Activated T-cell treated with anti-CD3 and anti-CD28 coated beads, Interleukin-2, amount 50 U/mL, for 72 hours (primary cell): ENCODE data around the gene GLIPR1L1. TPM values are rescaled to one million over a fixed set of nuclear protein-coding genes. Genes with fewer than 3 reads are reported as not detected.
A peak's percentile ranks its signal among the peaks of the same experiment; 100 is the strongest.

Source experiments
- ATAC-seq, 2 donors: fragments of 150-1000 bp; cut with Tn5 transposase; replicated peaks in 1 of 2; 2 replicates each; pipeline ENCODE4 v1.10.0; 2021; ENCODE audit warnings: moderate library complexity in 2 of 2, mild to moderate bottlenecking in 1 of 2
- DNase-seq, 2 donors: peaks; one replicate each; pipeline ENCODE4 v3.0.0; 2021 to 2022; ENCODE audit warnings: mixed read lengths in 1 of 2
- H3K27ac Mint-ChIP-seq: one replicate; pipeline ENCODE4 v1.8.0; 2022; ENCODE audit warnings: mild to moderate bottlenecking, moderate library complexity, mixed read lengths
- H3K27me3 Mint-ChIP-seq: one replicate; pipeline ENCODE4 v1.8.0; 2022; ENCODE audit warnings: low read depth, mixed read lengths
- H3K36me3 Mint-ChIP-seq, 2 donors: one replicate each; pipeline ENCODE4 v1.8.0; 2022; ENCODE audit warnings: mixed read lengths in 2 of 2, mild to moderate bottlenecking in 1 of 2; ENCODE audit not compliant: insufficient read depth in 2 of 2
- H3K4me1 Mint-ChIP-seq: one replicate; pipeline ENCODE4 v1.8.0; 2022; ENCODE audit warnings: low read depth, mixed read lengths
- H3K4me3 Mint-ChIP-seq, 2 donors: one replicate each; pipeline ENCODE4 v1.8.0; 2022; ENCODE audit warnings: mild to moderate bottlenecking in 2 of 2, mixed read lengths in 2 of 2, moderate library complexity in 2 of 2
- H3K9me3 Mint-ChIP-seq, 2 donors: one replicate each; pipeline ENCODE4 v1.8.0; 2022; ENCODE audit warnings: mixed read lengths in 2 of 2
- total RNA-seq, 2 donors: library from RNA; stranded (reverse); gene quantifications; one replicate each; pipeline ENCODE4 v1.2.3, GENCODE V29; 2022

Gene GLIPR1L1
- not detected for total RNA-seq

DNA sequence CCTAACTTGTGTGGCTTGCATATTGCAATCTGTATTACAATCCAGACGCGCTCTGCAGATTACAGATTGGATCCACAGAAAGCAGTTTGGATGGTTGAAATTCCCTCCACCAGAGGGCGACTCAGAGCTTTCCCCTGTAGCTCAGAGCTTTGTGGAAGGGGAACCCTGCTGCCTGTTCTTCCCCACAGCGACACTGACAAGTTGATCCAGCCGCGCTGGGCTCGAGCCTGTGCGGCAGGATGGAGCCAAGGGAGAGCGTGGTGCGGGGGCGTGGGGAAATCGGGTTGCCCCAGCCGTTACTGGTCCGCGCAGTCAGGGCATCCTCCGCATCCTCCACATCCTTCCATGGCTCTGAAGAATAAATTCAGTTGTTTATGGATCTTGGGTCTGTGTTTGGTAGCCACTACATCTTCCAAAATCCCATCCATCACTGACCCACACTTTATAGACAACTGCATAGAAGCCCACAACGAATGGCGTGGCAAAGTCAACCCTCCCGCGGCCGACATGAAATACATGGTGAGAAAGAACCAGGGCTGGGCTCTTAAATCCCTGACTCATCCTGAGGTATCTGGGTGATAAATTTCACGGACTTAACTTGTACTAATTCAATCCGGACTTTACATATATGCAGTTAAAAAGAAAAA lies at the start of gene GLIPR1L1:
TSS of gene GLIPR1L1 (plus strand) at position 287 of the 647 bp plus-strand sequence. CDS start at position 346, 59 bp downstream.
- Mint-ChIP-seq H3K27me3 (peaks cover 53% of the 10 kb centered on the region), H3K27ac (no peak within 1 kb of the TSS), H3K4me1 (peaks cover 34% of the 10 kb centered on the region), H3K4me3 (peak within 1 kb of the TSS; percentile 83 to 94), H3K36me3 (no peaks in the 10 kb centered on the region), H3K9me3 (no peaks in the 10 kb centered on the region)
- peak; percentile 81 to 84 for ATAC-seq
- peak; percentile 83 to 84 for DNase-seq

GRCh38 chr12:75288860-75289259 lies 45.6 kb upstream of the GLIPR1L1 start:
- Mint-ChIP-seq H3K4me3 (no peak overlapping the region), H3K27ac (no peak overlapping the region), H3K36me3 (no peaks in the 10 kb centered on the region), H3K27me3 (no peaks in the 10 kb centered on the region), H3K9me3 (no peaks in the 10 kb centered on the region), H3K4me1 (no peaks in the 10 kb centered on the region)
- ATAC-seq (no peak), DNase-seq (no peak)

- no peaks in the 10 kb centered on the region for H3K36me3 Mint-ChIP-seq
- ATAC-seq (no peak), DNase-seq (no peak)
- no peaks in the 10 kb centered on the region for H3K9me3 Mint-ChIP-seq
- H3K4me3 Mint-ChIP-seq = no peak overlapping the region
- no peaks in the 10 kb centered on the region for H3K4me1 Mint-ChIP-seq
- H3K27ac Mint-ChIP-seq = no peak overlapping the region
- no peaks in the 10 kb centered on the region for H3K27me3 Mint-ChIP-seq
Observed at GRCh38 chr12:75289753-75290152, 44.7 kb upstream of the GLIPR1L1 start.

GRCh38 chr12:75291014-75291413 lies 43.5 kb upstream of the GLIPR1L1 start:
- DNase-seq = no peak
- Mint-ChIP-seq H3K27ac (no peak overlapping the region), H3K9me3 (no peaks in the 10 kb centered on the region), H3K36me3 (no peaks in the 10 kb centered on the region), H3K27me3 (no peaks in the 10 kb centered on the region), H3K4me1 (no peaks in the 10 kb centered on the region), H3K4me3 (no peak overlapping the region)
- no peak for ATAC-seq

- DNase-seq (no peak), ATAC-seq (no peak)
- Mint-ChIP-seq H3K4me3 (no peak overlapping the region), H3K4me1 (no peaks in the 10 kb centered on the region), H3K27ac (no peak overlapping the region), H3K36me3 (no peaks in the 10 kb centered on the region), H3K27me3 (no peaks in the 10 kb centered on the region), H3K9me3 (no peaks in the 10 kb centered on the region)
Observed at GRCh38 chr12:75294336-75294735, 40.1 kb upstream of the GLIPR1L1 start.

DNA sequence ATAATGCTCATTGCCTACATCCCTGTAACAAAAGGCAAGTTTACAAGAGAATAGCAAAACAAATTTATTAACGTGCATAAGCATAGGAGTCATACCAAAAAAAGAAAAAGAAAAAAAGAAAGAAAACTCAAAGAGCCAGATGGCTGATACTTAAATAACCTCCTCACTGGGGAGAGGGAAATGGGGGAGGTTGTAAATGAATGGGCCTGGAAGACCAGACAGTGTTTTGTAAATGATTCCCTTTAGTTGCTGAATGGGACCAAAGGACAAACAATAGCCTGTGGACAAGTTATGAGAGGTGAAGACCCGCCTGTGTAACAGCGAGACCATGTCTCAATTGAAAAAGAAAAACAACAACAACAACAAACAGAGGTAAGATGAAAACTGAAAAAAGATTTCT lies 39.7 kb upstream of the GLIPR1L1 start:
- no peak for ATAC-seq
- Mint-ChIP-seq H3K4me3 (no peak overlapping the region), H3K36me3 (no peaks in the 10 kb centered on the region), H3K4me1 (no peaks in the 10 kb centered on the region), H3K27ac (no peak overlapping the region), H3K9me3 (no peaks in the 10 kb centered on the region), H3K27me3 (no peaks in the 10 kb centered on the region)
- DNase-seq = no peak

DNA sequence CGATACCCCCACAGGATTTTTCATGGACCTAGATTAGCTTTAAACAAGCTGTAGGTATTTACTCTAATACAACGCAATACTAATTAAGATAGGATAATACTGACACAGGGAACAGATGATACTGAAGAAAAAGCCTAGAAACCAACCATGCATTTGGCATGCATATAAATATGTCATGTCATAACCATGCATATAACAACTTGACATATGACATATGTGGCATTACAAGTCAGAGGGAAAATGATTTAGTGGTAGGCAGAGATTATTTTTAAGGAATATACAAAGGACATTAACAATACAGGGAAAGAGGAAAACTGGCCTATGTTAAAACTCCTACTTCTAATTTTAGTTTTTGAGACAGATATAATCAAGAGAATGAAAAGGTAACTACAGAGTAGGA lies 32.2 kb upstream of the GLIPR1L1 start:
- no peak overlapping the region for H3K4me3 Mint-ChIP-seq
- no peak for ATAC-seq
- H3K27ac Mint-ChIP-seq = no peak overlapping the region
- H3K4me1 Mint-ChIP-seq = no peaks in the 10 kb centered on the region
- DNase-seq = no peak
- no peaks in the 10 kb centered on the region for H3K36me3 Mint-ChIP-seq
- H3K27me3 Mint-ChIP-seq = no peaks in the 10 kb centered on the region
- H3K9me3 Mint-ChIP-seq = no peaks in the 10 kb centered on the region

DNA sequence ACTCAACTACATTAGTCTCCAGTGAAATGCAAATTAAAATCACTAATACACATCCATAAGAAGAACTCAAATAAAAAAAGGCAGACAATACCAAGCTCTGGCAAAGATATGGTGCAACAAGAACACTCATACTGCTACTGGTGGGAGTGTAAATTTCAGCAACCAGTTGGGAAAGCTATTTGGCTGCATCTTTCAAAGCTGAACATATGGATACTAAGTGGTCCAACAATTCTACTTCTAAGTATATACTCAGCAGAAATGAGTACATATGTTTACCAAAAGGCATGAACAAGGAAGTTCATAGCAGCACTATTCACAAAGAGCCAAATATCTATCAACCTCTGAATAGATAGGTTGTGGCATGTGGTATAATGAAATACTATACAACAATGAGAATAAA lies 31.7 kb upstream of the GLIPR1L1 start:
- DNase-seq (no peak), ATAC-seq (no peak)
- H3K4me1 Mint-ChIP-seq = no peaks in the 10 kb centered on the region
- no peak overlapping the region for H3K27ac Mint-ChIP-seq
- no peaks in the 10 kb centered on the region for H3K9me3 Mint-ChIP-seq
- H3K27me3 Mint-ChIP-seq = no peaks in the 10 kb centered on the region
- H3K36me3 Mint-ChIP-seq = no peaks in the 10 kb centered on the region
- H3K4me3 Mint-ChIP-seq = no peak overlapping the region

DNA sequence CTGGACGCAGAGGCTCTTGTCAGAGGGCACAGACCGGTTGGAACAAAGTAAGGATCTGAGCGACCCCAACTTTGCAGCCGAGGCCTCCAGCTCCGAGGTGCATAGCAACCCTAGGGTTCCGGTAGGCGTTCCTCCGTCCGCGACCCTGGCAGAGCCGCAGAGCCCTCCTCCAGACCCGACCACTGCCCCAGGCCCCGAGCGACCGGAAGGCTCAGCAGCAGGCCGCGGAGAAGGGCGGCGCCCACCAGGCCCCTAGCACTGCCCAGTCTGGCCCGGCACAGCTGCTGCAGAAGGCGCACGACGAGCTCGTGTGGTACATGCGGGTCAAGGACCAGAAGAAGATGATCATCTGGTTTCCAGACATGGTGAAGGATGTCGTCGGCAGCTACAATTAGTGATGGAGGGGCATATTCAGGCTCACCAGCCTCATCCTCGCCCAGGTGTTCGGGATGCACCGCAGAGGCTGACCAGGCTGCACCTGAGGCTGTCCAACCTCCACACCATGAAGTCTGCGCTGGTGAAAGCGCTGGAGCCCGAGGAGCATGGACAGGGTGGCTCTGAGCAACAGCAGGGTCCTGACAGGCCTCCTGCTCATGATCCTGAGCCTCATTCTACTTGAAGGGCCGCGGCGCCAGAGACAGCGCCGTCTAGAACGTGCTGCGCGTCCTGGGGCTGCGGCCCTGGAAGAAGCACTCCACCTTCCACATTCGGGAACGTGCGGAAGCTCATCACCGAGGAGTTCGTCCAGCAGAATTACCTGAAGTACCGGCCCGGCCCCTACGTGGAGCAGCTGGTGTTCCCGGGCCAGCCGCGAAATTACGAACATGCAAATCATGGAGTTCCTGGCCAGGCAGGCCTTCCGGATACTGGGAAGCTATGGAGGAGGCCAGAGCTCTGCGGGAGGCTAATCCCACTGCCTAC lies 28.8 kb upstream of the GLIPR1L1 start:
- no peak for DNase-seq
- ATAC-seq = no peak
- H3K4me1 Mint-ChIP-seq = no peaks in the 10 kb centered on the region
- no peak overlapping the region for H3K4me3 Mint-ChIP-seq
- H3K9me3 Mint-ChIP-seq = no peaks in the 10 kb centered on the region
- no peaks in the 10 kb centered on the region for H3K36me3 Mint-ChIP-seq
- no peak overlapping the region for H3K27ac Mint-ChIP-seq
- no peaks in the 10 kb centered on the region for H3K27me3 Mint-ChIP-seq

GRCh38 chr12:75308279-75308678 lies 26.2 kb upstream of the GLIPR1L1 start:
- Mint-ChIP-seq H3K9me3 (no peaks in the 10 kb centered on the region), H3K27me3 (no peaks in the 10 kb centered on the region), H3K4me1 (no peaks in the 10 kb centered on the region), H3K36me3 (no peaks in the 10 kb centered on the region), H3K4me3 (no peak overlapping the region), H3K27ac (no peak overlapping the region)
- ATAC-seq (no peak), DNase-seq (no peak)

GRCh38 chr12:75311369-75311768 lies 23.1 kb upstream of the GLIPR1L1 start:
- ATAC-seq (no peak), DNase-seq (no peak)
- H3K4me1 Mint-ChIP-seq = no peaks in the 10 kb centered on the region
- H3K27ac Mint-ChIP-seq = no peak overlapping the region
- no peaks in the 10 kb centered on the region for H3K9me3 Mint-ChIP-seq
- no peaks in the 10 kb centered on the region for H3K36me3 Mint-ChIP-seq
- no peak overlapping the region for H3K4me3 Mint-ChIP-seq
- no peaks in the 10 kb centered on the region for H3K27me3 Mint-ChIP-seq

- Mint-ChIP-seq H3K36me3 (no peaks in the 10 kb centered on the region), H3K27ac (no peak overlapping the region)
- ATAC-seq = no peak
Observed at GRCh38 chr12:75315518-75315917, 19.0 kb upstream of the GLIPR1L1 start.

DNA sequence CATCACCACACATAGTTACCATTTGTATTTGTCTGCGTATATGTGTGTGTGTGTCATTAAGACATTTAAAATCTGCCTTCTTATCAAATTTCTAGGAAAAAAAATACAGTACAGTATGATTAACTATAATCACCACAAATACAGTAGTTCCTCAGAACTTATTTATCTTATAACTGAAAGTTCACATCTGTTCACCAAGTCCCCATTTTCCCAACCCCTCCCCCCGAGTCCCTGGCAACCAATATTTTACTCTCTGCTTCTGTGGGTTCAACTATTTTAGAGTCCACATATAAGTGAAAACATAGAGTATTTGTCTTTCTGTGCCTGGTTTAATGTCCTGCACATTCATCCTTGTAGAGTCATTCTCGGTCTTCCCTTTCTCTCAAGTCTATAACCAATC lies 16.7 kb upstream of the GLIPR1L1 start:
- no peak for DNase-seq
- no peaks in the 10 kb centered on the region for H3K9me3 Mint-ChIP-seq
- H3K36me3 Mint-ChIP-seq = no peaks in the 10 kb centered on the region
- no peak for ATAC-seq
- H3K4me1 Mint-ChIP-seq = no peaks in the 10 kb centered on the region
- H3K27me3 Mint-ChIP-seq = no peaks in the 10 kb centered on the region
- no peak overlapping the region for H3K27ac Mint-ChIP-seq
- H3K4me3 Mint-ChIP-seq = no peak overlapping the region

More at GRCh38 chr12:75315518-75315917, 19.0 kb upstream of the GLIPR1L1 start:
- H3K4me1 Mint-ChIP-seq = no peaks in the 10 kb centered on the region
- no peaks in the 10 kb centered on the region for H3K27me3 Mint-ChIP-seq
- H3K9me3 Mint-ChIP-seq = no peaks in the 10 kb centered on the region
- DNase-seq = no peak
- no peak overlapping the region for H3K4me3 Mint-ChIP-seq
